Pancreas (tissue), 10 donors: Measurements from ENCODE around the gene SWSAP1. TPM values are rescaled to one million over a fixed set of nuclear protein-coding genes. Genes with fewer than 3 reads are reported as not detected.
A peak's percentile ranks its signal among the peaks of the same experiment; 100 is the strongest.

ENCODE experiments used
- ATAC-seq, 4 donors: fragments of 200-7000 bp; cut with Tn5 transposase; one replicate each; pipeline versions ENCODE4 v1.8.0 to v1.9.1; 2020; ENCODE audit warnings: mild to moderate bottlenecking in 4 of 4, moderate library complexity in 4 of 4
- DNase-seq, 6 donors: peaks; one replicate each; pipeline ENCODE4 v3.0.0-alpha.2; 2020
- FAIRE-seq: peaks from 2 replicates; lab custom pipeline; 2012; peaks lifted over from hg19 to GRCh38; lab: Jason Lieb, UNC
- H3K27ac ChIP-seq, 4 donors: fragments of 200-600 bp; sonication (generic); 1 replicate in 3 of 4; 2 replicates in 1 of 4; pipeline versions ENCODE4 v1.5.0 to v1.8.0; 2020
- H3K27me3 ChIP-seq, 4 donors: fragments of 200-600 bp; one replicate each; pipeline ENCODE4 v1.8.0; 2021
- H3K36me3 ChIP-seq, 3 donors: fragments of 200-600 bp; sonication (generic) in 1 of 3; one replicate each; pipeline versions ENCODE4 v1.5.0 to v1.8.0; 2020 to 2021
- H3K4me1 ChIP-seq, 3 donors: fragments of 200-600 bp; one replicate each; pipeline ENCODE4 v1.8.0; 2021
- H3K4me3 ChIP-seq, 4 donors: fragments of 200-600 bp; sonication (generic) in 2 of 4; one replicate each; pipeline versions ENCODE4 v1.5.0 to v1.8.0; 2020 to 2021
- H3K9me3 ChIP-seq, 4 donors: fragments of 200-600 bp; one replicate each; pipeline ENCODE4 v1.8.0; 2021
- WGBS, 2 donors: extraction: QIAGEN DNeasy Blood & Tissue Kit; methylation state at CpG; one replicate each; pipeline ENCODE4 v1.1.7; 2013; 5-methylcytosine and 5-hydroxymethylcytosine counted together
- intact Hi-C, 3 donors: fragments of 100-400 bp; cut with DNase I; formaldehyde crosslinking; loops; one replicate each; pipeline versions ENCODE4 v1.11.1 to v1.14.2; 2022
- polyA plus RNA-seq, 2 donors: library from polyadenylated mRNA; stranded (reverse); fragments of 200-250 nt; gene quantifications; one replicate each; pipeline ENCODE4 v1.2.3, GENCODE V29; 2013
- total RNA-seq, 6 donors: library from RNA; stranded (reverse); fragmentation: NEBNext Ultra II Directional in 4 of 6; extraction: Animal tissue kit (Norgen Biotek cat#: 25700) in 4 of 6; gene quantifications; one replicate each; pipeline versions ENCODE4 v1.2.1 to v1.2.4, GENCODE V29; 2021 to 2023
- TF ChIP-seq, protein P1 (sequence below), 4 donors: fragments of 200-600 bp; sonication (generic) in 3 of 4; IDR thresholded peaks; one replicate each; pipeline versions ENCODE4 v1.5.0 to v1.8.0; 2021; ENCODE audit warnings: antibody characterized with exemption in 4 of 4
- donor health status: healthy with polysubstance abuse.
- donor health status: DM: no; HTN: no; CAD: no; lungs with moderate emphysema.
- donor health status: DM: no; HTN: no; CAD: no.
- donor health status: control.
- donor health status: control.
- donor health status: Bipolar disorder and iron deficiency.
- donor health status: DM: yes; HTN: yes; CAD: no.
- donor health status: DM: no; HTN: no; CAD: no.
- donor health status: DM: no; HTN: no; CAD: no.
- donor health status: DM: yes; HTN: yes; CAD: no.

Gene SWSAP1
- total and polyA plus RNA-seq, 8 donors, result 0.55 to 2.7 (median 1.3) TPM

DNA sequence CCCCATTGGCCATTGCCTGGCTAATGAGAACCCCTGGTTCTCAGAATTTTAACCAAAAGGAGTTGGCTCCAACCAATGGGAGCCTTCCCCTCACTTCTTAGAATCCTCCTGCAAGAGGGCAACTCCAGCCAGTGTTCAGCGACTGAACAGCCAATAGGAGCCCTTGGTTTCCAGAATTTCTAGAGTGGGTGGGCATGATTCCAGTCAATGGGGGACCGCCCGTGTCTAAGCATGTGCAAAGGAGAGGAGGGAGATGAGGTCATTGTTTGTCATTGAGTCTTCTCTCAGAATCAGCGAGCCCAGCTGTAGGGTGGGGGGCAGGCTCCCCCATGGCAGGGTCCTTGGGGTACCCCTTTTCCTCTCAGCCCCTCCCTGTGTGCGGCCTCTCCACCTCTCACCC lies 9.5 kb upstream of the SWSAP1 start:
- FAIRE-seq (no peak), DNase-seq (no peak), ATAC-seq (no peak)
- WGBS, 2 donors, result 84 to 89% methylated on average over 5 of the region's 5 CpGs
- TF ChIP-seq, protein P1, sequence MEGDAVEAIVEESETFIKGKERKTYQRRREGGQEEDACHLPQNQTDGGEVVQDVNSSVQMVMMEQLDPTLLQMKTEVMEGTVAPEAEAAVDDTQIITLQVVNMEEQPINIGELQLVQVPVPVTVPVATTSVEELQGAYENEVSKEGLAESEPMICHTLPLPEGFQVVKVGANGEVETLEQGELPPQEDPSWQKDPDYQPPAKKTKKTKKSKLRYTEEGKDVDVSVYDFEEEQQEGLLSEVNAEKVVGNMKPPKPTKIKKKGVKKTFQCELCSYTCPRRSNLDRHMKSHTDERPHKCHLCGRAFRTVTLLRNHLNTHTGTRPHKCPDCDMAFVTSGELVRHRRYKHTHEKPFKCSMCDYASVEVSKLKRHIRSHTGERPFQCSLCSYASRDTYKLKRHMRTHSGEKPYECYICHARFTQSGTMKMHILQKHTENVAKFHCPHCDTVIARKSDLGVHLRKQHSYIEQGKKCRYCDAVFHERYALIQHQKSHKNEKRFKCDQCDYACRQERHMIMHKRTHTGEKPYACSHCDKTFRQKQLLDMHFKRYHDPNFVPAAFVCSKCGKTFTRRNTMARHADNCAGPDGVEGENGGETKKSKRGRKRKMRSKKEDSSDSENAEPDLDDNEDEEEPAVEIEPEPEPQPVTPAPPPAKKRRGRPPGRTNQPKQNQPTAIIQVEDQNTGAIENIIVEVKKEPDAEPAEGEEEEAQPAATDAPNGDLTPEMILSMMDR (IDR thresholded peaks at IDR 0.05), result no peak
- H3K4me1 ChIP-seq, result no peaks in the 10 kb centered on the region
- no peaks in the 10 kb centered on the region for H3K9me3 ChIP-seq
- H3K36me3 ChIP-seq, result no peaks in the 10 kb centered on the region
- H3K27ac ChIP-seq, result no peak overlapping the region
- no peak overlapping the region for H3K4me3 ChIP-seq
- H3K27me3 ChIP-seq, result no peaks in the 10 kb centered on the region
- intact Hi-C loops, result no loop called here

DNA sequence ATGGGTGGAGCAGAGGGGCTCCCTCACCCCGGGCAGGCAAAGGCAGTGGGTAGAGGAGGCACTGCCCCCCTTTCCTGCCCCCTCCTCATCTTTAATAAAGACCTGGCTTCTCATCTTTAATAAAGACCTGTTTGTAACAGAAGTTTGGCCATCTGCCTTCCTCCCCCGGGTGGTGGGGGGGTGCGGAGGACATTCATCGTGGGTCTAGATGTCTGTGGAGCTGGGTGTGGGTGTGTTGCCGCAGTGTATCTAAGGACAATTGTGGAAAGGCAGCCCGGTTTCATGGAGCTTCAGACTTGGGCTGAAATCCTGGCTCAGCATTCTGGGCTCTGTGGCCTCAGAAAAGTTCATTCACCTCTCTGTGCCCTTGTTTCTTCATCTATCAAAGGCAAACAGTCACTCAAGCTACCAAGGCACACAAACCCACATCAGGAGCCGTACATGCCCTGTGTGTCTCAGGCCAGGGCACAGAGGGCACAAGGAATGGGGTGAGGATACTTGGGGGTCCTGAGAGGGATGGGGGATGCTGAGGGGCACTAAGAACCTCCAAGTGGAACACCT lies 8.8 kb upstream of the SWSAP1 start:
- H3K4me1 ChIP-seq, result no peaks in the 10 kb centered on the region
- TF ChIP-seq, protein P1 (IDR thresholded peaks at IDR 0.05), result no peak
- no peaks in the 10 kb centered on the region for H3K9me3 ChIP-seq
- DNase-seq (no peak), FAIRE-seq (no peak), ATAC-seq (no peak)
- intact Hi-C loops, result no loop called here
- no peaks in the 10 kb centered on the region for H3K27me3 ChIP-seq
- no peak overlapping the region for H3K27ac ChIP-seq
- H3K36me3 ChIP-seq, result no peaks in the 10 kb centered on the region
- 75 to 84% methylated on average over 7 of the region's 7 CpGs for WGBS, 2 donors
- no peak overlapping the region for H3K4me3 ChIP-seq

DNA sequence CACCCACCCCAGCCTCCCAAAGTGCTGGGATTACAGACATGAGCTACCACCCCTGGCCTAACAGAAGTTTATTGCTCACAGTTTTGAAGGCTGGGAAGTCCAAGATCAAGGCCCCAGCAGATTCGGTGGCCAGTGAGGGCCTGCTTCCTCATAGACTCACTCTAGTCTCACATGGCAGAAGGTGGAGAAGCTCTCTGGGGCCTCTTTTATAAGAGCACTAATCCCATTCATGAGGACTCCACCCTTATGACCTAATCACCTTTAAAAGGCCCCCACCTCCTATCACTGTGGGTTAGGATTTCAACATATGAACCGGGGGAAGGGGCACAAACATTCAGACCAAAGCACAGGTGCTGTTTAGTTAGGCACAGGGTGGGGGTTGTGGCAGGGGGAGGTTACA lies 6.9 kb upstream of the SWSAP1 start:
- no peaks in the 10 kb centered on the region for H3K4me1 ChIP-seq
- intact Hi-C loops, result no loop called here
- H3K36me3 ChIP-seq, result no peaks in the 10 kb centered on the region
- ATAC-seq, result no peak
- TF ChIP-seq, protein P1 (IDR thresholded peaks at IDR 0.05), result no peak
- no peak for FAIRE-seq
- H3K27me3 ChIP-seq, result no peaks in the 10 kb centered on the region
- no peak overlapping the region for H3K27ac ChIP-seq
- no peaks in the 10 kb centered on the region for H3K9me3 ChIP-seq
- DNase-seq, result no peak
- no peak overlapping the region for H3K4me3 ChIP-seq
- WGBS, 2 donors, result 76 to 84% methylated on average over 2 of the region's 2 CpGs

DNA sequence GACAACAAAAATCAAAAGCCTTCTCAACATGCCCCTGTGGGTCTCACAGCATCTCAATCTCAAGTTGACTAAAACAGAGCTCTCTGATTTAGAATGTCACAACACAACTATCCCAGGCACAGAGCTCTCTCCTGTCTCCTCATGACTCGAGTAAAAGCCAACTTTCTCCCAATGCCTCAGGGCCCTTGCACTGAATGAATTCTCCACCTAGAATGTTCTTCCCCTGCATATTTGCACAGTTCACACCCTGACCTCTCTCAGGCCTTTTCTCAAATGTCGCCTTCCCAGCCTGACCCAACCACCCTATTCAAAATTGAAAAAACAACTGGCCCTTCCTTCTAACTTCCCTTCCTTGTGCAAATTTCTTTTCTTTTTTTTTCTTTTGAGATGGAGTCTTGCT lies 3.7 kb upstream of the SWSAP1 start:
- TF ChIP-seq, protein P1 (IDR thresholded peaks at IDR 0.05), result no peak
- Histone ChIP-seq H3K27ac (no peak overlapping the region), H3K4me3 (no peak overlapping the region), H3K27me3 (no peaks in the 10 kb centered on the region), H3K4me1 (peaks cover 4 to 11% (median 5%) of the 10 kb centered on the region in 3 donors), H3K9me3 (no peaks in the 10 kb centered on the region), H3K36me3 (no peaks in the 10 kb centered on the region)
- DNase-seq (no peak), FAIRE-seq (no peak), ATAC-seq (no peak)
- WGBS, 2 donors, result 90 to 93% methylated on average over 2 of the region's 2 CpGs
- intact Hi-C loops, result no loop called here

DNA sequence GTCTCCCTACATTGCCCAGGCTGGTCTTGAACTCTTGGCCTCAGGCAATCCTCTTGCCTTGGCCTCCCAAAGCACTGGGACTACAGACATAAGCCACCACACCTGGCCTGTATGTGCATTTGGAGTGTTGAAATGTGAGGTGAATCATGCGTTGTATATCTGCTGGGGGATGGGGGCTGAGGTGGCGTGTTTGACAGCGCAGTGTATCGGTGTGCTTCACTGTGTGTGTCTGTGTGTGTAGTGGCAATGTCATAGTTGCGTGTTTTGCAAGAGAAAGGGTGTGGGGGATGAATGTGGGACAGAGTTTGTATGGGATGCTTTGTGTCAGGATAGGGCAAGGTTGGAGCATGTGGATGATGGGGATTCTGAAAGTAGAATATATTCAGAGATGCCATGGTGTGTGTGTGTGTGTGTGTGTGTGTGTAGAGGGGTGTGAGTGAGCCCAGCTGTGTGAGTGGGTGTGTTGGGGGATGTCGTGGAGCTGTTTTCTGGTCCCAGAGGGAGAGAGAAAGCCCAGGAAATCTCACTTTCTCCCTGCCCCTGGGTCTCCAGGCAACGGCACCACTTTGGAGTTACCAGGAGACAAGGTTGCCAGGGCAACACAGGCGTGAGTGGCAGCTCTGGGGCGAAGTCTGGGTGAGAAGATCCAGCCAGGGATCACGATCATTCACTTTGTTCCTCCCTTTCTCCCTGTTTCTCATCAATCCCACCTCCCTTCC lies 1.1 kb upstream of the SWSAP1 start:
- Histone ChIP-seq H3K36me3 (no peaks in the 10 kb centered on the region), H3K4me1 (peaks cover 4 to 23% (median 5%) of the 10 kb centered on the region in 3 donors), H3K9me3 (no peaks in the 10 kb centered on the region), H3K27ac (peak overlapping the region in 1 of 4 donors; percentile 79), H3K4me3 (no peak overlapping the region), H3K27me3 (no peaks in the 10 kb centered on the region)
- peak in 2 of 6 donors; percentile 35 to 39 for DNase-seq
- peak in 1 of 4 donors; percentile 20 for ATAC-seq
- FAIRE-seq, result no peak
- 53 to 55% methylated on average over 10 of the region's 10 CpGs for WGBS, 2 donors
- intact Hi-C loops, result no loop called here
- TF ChIP-seq, protein P1 (IDR thresholded peaks at IDR 0.05), result no peak
